Fibroblast of upper back skin (primary cell): Measurements from ENCODE around the gene DDAH2.

Experiments
- DNase-seq: peaks from one replicate; pipeline ENCODE4 v3.0.0-alpha.2; 2013

The DDAH2 gene

GRCh38 chr6:31729979-31730630 lies 1.0 kb upstream of the DDAH2 start:
- DNase-seq = peak; percentile 90

- DNase-seq = peak; percentile 79
These were observed 448 bp upstream of the DDAH2 start for GRCh38 chr6:31729515-31729978.

- DNase-seq = no peak
These were observed 1.1 kb downstream of the DDAH2 start for GRCh38 chr6:31727717-31728671.

- no peak for DNase-seq
These were observed 1.9 kb downstream of the DDAH2 start for GRCh38 chr6:31727034-31727716.

GRCh38 chr6:31725502-31726350 lies 3.4 kb downstream of the DDAH2 start:
- no peak for DNase-seq

- no peak for DNase-seq
These were observed 5.0 kb downstream of the DDAH2 start for GRCh38 chr6:31723980-31724691.

GRCh38 chr6:31723245-31723979 lies 5.7 kb downstream of the DDAH2 start, which contains the start of gene MPIG6B:
Gene MPIG6B (plus strand): TSS chr6:31723373. CDS start chr6:31723384, 11 bp downstream.
- DNase-seq = no peak

- no peak for DNase-seq
These were observed 6.9 kb downstream of the DDAH2 start for GRCh38 chr6:31722173-31722572.

- no peak for DNase-seq
These were observed 7.6 kb downstream of the DDAH2 start, which contains the start of gene LY6G6C for GRCh38 chr6:31721351-31722020. Gene LY6G6C (minus strand): TSS chr6:31721746. CDS start chr6:31721679, 67 bp downstream.

GRCh38 chr6:31720196-31720770 lies 8.8 kb downstream of the DDAH2 start:
- no peak for DNase-seq

- DNase-seq = no peak
These were observed 10.1 kb downstream of the DDAH2 start for GRCh38 chr6:31719001-31719400.

GRCh38 chr6:31718265-31718664 lies 10.8 kb downstream of the DDAH2 start:
- DNase-seq = no peak

GRCh38 chr6:31717499-31718222 lies 11.4 kb downstream of the DDAH2 start:
- no peak for DNase-seq

GRCh38 chr6:31715022-31715958 lies 13.8 kb downstream of the DDAH2 start, which contains the start of gene LY6G6D:
Gene LY6G6D (plus strand): TSS chr6:31715348. CDS start chr6:31715356, 8 bp downstream.
- DNase-seq = no peak

GRCh38 chr6:31713991-31714684 lies 15.0 kb downstream of the DDAH2 start:
- DNase-seq = no peak

- DNase-seq = no peak
These were observed 15.6 kb downstream of the DDAH2 start for GRCh38 chr6:31713465-31713864.

GRCh38 chr6:31712296-31712695 lies 16.8 kb downstream of the DDAH2 start:
- DNase-seq = no peak
